Hematopoietic multipotent progenitor cell treated with erythropoietin and hydrocortisone succinate and interleukin-3 and kit ligand, for 4 days (in vitro differentiated cells): ENCODE measurements around the gene LMNB1.
"Not testable (repeated sequence)": the region's sequence is repeated elsewhere in the genome, so short reads cannot be mapped to it uniquely, and the experiment has no call there.

Experiments used
- DNase-seq: peaks from one replicate; pipeline ENCODE4 v3.0.0-alpha.2; 2015

LMNB1 gene

DNA sequence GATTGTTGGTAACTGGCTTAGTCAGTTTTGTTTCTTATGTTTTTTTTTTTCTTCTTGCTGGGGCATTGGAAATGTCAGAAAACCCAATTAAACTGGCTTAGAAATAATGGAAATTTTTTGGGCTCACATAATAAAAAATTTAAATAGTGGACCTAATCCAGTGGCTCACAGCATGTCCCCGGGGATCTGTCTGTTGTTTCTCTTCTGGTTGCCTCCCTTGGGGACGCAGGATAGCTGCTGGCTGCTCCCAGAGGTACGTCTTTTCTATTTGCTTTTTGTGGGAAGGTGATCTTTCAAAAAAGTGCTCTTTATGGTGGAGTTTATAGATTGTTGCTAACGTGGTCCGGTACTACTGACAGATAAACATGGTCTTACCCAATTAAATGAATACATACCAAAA, 52.2 kb downstream of the LMNB1 start:
- DNase-seq, result no peak

GRCh38 chr5:126830061-126830460, 53.1 kb downstream of the LMNB1 start:
- DNase-seq, result no peak

DNA sequence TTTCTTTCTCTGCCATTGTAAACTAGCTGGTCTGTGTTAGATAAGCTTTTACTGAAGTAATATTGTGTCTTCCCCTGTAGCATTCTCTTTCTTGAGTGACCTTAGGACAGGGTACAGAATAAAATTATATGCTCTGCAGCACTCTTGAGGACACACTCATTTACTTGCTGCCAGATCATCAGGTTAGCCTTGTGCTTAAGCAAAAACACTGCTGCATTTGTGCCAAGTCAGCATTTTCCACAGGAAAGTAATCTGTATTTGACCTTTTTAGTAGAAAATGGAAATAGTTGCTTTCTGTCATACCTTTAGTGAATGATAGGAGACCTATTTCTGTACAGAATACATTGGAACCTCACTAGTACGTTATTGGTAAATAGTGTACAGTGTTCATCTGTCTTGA, 54.2 kb downstream of the LMNB1 start:
- DNase-seq, result no peak

- no peak for DNase-seq
Observed at GRCh38 chr5:126836778-126837177, 59.8 kb downstream of the LMNB1 start.

DNA sequence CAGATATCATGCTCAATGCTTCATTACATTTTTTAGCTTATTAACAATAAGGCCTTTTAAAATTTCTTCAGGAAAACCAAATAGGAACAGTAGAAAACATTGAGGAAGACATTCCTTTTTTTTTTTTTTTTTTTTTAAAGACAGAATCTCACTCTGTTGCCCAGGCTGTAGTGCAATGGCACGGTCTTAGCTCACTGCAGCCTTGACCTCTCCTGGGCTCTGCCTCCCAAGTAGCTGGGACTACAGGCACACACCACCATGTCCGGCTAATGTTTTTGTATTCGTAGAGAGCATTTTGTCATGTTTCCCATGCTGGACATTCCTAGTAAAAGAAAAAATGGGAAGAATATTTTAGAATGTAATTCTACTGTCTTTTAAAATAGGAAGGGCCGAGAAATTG, 60.3 kb downstream of the LMNB1 start:
- no peak for DNase-seq

GRCh38 chr5:126837906-126838539, 61.1 kb downstream of the LMNB1 start:
- peak; percentile 50 for DNase-seq

- DNase-seq, result not testable (repeated sequence)
Observed at GRCh38 chr5:126839407-126839806, 62.5 kb downstream of the LMNB1 start.

- DNase-seq, result not testable (repeated sequence)
Observed at GRCh38 chr5:126843375-126843774, 66.4 kb downstream of the LMNB1 start.

DNA sequence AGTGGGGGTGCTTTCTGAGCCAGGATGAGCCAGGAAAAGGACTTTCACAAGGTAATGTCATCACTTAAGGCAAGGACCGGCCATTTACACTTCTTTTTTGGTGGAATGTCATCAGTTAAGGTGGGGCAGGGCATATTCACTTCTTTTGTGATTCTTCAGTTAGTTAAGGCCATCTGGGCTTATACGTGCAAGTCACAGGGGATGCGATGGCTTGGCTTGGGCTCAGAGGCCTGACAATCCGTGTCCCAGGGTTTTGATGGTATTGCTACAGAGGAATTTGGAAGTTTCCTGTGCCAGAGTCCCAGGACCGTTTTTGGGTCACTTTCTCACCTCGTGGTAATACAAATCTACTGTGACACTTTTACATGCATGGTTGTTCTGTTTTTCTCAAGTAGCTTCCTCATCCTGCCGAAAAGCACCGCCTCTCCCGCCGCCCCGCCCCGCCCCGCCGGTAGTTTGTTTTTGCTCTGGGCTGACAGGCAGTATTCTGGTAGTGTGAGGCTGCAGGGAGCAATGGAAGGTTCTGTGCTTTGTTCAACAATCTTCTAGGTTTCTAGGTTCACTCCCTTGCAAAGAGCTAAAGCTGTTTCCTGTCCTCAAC, 68.6 kb downstream of the LMNB1 start:
- DNase-seq, result peak; percentile 83

GRCh38 chr5:126846344-126846743, 69.4 kb downstream of the LMNB1 start:
- DNase-seq, result peak; percentile 34

DNA sequence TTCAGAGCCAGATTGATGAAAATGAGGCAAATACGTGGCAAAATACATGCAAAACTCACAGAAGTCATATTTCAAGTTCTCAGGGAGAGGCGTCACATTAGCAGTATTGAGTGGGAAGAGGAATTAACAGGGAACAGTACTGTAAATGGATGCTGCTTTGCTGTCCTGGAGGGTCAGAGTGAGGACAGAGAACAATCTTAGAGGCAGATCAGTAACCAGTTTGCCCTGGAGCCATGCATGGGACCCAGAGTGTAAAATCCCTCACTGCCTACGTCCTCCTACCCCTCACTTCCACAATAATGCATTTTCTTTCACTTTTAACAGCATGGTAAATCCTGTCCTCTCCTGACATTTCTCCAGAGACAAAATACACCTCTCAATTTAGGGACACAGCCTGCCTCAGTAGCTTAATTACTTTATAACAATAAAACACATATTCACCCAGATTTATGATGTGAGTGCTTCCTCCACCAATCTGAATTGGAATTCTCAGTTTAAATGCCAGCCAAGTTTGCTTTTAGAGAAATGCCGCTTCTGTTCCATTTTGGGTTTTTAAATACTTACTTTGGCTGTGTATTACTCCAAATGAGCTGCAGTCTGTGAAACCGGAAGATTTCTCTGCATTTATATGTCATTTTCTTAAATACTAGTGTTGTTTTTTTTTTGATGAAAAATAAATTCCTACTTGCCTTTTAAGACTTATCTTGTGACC, 70.0 kb downstream of the LMNB1 start:
- no peak for DNase-seq

GRCh38 chr5:126847456-126847820, 70.5 kb downstream of the LMNB1 start:
- peak; percentile 51 for DNase-seq

DNA sequence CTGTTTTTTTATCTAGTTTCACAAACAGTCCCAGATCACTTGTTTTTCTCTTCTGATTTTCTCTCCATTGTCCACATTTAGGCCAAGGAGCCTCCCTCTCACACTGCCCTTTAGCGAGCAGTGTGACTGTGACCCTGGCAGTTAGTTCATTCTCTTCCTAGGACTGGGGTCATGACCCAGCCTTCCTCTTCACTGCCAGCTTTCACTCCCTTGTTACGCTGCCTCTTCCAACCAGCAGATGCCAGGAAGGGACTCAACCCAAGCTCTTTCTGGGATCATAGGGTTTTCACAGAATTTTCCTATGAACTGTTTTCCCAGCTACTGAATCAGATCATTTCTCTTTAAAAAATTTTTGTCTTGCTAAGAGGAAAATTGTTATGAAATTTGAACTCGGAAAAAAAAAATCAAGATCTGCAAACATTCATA, 70.9 kb downstream of the LMNB1 start:
- DNase-seq, result no peak

- no peak for DNase-seq
Observed at GRCh38 chr5:126848253-126848652, 71.3 kb downstream of the LMNB1 start.

- no peak for DNase-seq
Observed at GRCh38 chr5:126849101-126849678, 72.3 kb downstream of the LMNB1 start.

DNA sequence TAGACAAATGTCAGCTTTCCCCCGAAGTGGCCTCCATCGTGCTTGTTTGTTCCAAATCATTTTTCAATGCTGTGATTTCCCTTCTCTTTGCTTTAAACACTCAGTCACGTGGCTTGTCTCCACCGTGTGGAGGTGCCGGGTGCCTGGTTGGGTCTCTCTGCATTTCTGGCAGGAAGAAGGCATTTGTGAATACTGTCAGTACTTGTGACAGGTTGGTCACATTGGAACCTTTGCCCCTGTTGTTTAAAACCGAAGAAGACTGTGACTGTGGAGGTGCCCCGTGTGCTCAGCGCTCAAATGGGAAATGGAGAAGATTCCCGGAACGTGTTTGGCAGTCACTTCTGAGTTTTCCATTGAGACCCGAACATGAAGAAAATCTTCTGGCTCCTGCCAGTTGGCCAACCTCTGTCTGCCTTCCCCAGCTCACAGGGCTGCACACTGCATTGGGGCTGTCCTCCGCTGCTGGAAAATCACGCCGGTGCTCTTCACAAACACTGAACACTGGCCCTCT, 74.6 kb downstream of the LMNB1 start:
- no peak for DNase-seq

GRCh38 chr5:126852091-126852571, 75.2 kb downstream of the LMNB1 start:
- no peak for DNase-seq

DNA sequence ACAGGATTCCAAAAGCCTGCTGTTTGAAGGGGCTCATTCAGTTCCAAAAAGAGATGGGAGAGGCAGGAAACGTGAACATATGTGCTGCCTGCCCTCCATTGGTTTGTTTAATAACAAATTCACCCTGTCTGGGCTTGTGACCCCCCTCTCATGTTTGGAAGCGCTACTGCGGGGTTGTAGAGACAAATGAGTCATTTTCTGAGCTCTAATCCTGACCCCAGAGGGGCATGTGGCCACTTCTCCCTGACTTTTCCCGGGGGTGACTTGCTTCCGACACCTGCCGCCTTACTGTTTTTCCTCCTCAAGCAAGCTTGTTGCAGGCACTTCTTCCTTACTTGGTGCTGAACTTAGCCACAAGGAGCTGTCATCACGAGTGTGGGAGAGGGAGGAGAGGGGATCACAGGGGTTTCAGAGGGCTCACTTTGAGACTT, 75.9 kb downstream of the LMNB1 start:
- no peak for DNase-seq

DNA sequence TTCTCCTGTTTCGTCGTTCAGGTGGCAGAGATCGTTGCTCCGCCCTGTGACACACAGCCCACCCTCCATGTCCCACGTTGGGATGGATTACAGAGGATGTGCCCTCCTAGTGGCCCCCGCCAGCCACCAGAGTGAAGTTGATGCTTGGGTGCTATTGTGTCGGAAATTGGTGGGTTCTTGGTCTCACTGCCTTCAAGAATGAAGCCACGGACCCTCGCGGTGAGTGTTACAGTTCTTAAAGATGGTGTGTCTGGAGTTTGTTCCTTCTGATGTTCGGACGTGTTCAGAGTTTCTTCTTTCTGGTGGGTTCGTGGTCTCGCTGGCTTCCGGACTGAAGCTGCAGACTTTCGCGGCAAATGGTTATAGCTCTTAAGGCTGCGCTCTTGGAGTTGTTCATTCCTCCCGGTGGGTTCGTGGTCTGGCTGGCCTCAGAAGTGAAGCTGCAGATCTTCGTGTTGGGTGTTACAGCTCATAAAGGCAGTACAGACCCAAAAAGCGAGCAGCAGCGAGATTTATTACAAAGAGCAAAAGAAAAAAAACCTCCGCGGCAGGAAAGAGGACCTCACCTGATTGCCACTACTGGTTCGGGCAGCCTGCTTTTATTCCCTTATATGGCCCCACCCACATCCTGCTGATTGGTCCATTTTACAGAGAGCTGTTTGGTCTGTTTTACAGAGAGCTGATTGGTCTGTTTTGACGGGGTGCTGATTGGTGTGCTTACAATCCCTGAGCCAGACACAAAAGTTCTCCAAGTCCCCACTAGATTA, 76.8 kb downstream of the LMNB1 start:
- DNase-seq, result not testable (repeated sequence)

DNA sequence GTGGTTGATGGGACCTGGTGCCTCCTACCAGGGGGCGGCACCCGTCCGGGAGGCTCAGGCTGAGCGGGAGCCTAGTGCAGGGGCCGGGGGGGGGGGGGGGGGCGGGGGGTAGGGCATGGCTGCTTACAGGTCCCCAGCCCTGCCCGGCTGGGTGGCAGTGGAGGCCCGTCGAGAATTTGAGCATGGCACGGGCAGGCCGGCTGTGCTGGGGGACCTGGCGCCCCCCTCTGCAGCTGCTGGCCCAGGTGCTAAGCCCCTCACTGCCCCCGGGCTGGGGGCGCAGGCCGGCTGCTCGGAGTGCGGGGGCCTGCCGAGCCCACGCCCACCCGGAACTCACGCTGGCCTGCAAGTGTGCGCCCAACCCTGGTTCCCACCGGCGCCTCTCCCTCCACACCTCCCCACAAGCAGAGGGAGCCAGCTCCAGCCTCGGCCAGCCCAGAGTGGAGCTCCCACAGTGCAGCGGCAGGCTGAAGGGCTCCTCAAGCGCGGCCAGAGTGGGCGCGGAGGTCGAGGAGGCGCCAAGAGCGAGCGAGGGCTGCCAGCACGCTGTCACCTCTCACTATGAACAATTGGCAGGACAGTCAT, 77.7 kb downstream of the LMNB1 start:
- DNase-seq, result no peak

DNA sequence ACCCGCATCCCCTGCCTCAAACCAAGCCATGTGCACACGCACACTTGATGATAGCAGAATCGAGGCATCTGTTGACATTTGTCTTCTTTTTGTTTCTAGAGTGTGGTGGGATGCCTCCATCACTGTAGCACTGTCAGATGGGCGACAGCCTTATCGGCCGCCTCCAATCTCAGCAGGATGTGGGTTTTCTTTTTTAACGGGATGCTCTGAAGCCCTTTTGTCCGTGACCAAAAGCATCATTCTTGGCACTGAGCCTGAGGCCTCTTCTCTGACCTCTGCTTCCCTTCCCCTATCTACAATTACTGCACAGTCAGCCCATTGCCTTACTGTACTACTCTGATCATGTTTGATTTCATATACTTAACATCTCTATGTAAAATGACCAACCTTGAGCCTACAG, 78.3 kb downstream of the LMNB1 start:
- peak; percentile 58 for DNase-seq
